SK-N-SH treated with all-trans-retinoic acid at 6 μM for 48 hours (cell line): ENCODE measurements around the gene SSR2.

Experiments
- ARNTL ChIP-seq: fragments of 450-650 bp; formaldehyde crosslinking; IDR thresholded peaks from 2 replicates; pipeline ENCODE4 v1.5.0; 2020; ENCODE audit warnings: low read depth, mild to moderate bottlenecking, moderate library complexity, borderline replicate concordance
- OSR1 ChIP-seq: fragments of 250-450 bp; sonication (Bioruptor Pico); IDR thresholded peaks from 2 replicates; pipeline ENCODE4 v1.8.0; 2022; ENCODE audit warnings: moderate library complexity, mild to moderate bottlenecking, inconsistent platforms
- RARB ChIP-seq: fragments of 250-450 bp; sonication (Bioruptor Pico); IDR thresholded peaks from 2 replicates; pipeline ENCODE4 v1.8.0; 2021; ENCODE audit warnings: mild to moderate bottlenecking, moderate library complexity
- TF ChIP-seq, protein P1 (sequence below): fragments of 250-450 bp; sonication (Bioruptor Pico); IDR thresholded peaks from 2 replicates; pipeline ENCODE4 v1.8.0; 2020; ENCODE audit warnings: mild to moderate bottlenecking, moderate library complexity, borderline replicate concordance
- TF ChIP-seq, protein P2 (sequence below): fragments of 250-450 bp; sonication (Bioruptor Pico); IDR thresholded peaks from 2 replicates; pipeline ENCODE4 v1.5.1; 2020; ENCODE audit warnings: low read depth, mild to moderate bottlenecking, moderate library complexity

DNA sequence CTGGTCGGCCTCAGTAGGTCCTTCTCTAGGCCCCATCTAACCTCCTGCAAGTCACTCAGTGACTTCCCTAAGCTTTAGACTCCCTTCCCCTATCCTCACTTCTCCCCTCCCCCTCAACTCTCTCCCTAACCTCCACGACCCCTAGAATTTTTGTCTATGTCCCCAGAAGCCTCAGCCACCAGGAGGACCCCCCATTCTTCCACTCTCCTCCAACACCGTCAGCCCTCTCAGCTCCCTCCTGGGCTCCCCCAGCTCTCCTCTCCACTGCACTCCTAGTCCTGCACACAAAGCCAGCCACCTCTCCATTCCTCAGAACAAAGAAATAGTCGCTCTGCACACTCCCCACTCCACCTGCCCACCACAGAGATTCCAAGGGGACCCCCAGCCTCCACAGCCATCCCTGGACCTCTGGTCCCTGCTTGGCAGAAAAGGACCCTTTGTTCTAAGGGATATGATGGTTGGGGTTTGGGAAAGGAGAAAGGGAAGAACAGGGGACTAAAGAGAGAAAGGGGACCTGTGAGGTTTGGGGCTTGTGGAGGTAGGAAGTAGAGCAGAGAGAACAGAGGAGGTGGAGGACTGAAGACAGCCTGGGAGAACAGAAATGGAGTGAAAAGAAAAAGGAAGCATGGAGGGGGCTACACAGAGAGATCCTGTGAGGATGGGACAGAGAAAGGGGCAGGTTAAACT, 45.2 kb downstream of the SSR2 start:
- no peak for TF ChIP-seq OSR1 (CRISPR knock-in tag)
- TF ChIP-seq, protein P1, sequence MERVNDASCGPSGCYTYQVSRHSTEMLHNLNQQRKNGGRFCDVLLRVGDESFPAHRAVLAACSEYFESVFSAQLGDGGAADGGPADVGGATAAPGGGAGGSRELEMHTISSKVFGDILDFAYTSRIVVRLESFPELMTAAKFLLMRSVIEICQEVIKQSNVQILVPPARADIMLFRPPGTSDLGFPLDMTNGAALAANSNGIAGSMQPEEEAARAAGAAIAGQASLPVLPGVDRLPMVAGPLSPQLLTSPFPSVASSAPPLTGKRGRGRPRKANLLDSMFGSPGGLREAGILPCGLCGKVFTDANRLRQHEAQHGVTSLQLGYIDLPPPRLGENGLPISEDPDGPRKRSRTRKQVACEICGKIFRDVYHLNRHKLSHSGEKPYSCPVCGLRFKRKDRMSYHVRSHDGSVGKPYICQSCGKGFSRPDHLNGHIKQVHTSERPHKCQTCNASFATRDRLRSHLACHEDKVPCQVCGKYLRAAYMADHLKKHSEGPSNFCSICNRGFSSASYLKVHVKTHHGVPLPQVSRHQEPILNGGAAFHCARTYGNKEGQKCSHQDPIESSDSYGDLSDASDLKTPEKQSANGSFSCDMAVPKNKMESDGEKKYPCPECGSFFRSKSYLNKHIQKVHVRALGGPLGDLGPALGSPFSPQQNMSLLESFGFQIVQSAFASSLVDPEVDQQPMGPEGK (CRISPR knock-in tag): no peak
- TF ChIP-seq ARNTL (CRISPR knock-in tag): no peak
- no peak for TF ChIP-seq RARB (CRISPR knock-in tag)
- TF ChIP-seq, protein P2, sequence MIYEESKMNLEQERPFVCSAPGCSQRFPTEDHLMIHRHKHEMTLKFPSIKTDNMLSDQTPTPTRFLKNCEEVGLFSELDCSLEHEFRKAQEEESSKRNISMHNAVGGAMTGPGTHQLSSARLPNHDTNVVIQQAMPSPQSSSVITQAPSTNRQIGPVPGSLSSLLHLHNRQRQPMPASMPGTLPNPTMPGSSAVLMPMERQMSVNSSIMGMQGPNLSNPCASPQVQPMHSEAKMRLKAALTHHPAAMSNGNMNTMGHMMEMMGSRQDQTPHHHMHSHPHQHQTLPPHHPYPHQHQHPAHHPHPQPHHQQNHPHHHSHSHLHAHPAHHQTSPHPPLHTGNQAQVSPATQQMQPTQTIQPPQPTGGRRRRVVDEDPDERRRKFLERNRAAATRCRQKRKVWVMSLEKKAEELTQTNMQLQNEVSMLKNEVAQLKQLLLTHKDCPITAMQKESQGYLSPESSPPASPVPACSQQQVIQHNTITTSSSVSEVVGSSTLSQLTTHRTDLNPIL (CRISPR knock-in tag): no peak
